ENCODE results near the gene NPAS4. TPM values are rescaled to one million over a fixed set of nuclear protein-coding genes. Genes with fewer than 3 reads are reported as not detected.

NPAS4 gene
- total RNA-seq, 1 donor from 2014 or later = not detected

GRCh38 chr11:66408488-66409214 lies 12.2 kb upstream of the NPAS4 start:
- Histone ChIP-seq H3K4me2 (peak overlapping the region; percentile 83), H3K27ac (no peak overlapping the region), H3K9me3 (ENCODE audit: low read depth) (no peaks in the 10 kb centered on the region), H3F3A (ENCODE audit: low read depth) (no peaks in the 10 kb centered on the region), H4K20me1 (ENCODE audit: low read depth) (no peaks in the 10 kb centered on the region), H3K36me3 (no peaks in the 10 kb centered on the region), H2AFZ (replicated peaks) (peak overlapping the region; percentile 30), H3K27me3 (peaks cover 31% of the 10 kb centered on the region), H3K79me2 (ENCODE audit: low read depth) (no peaks in the 10 kb centered on the region), H3K4me3 (peak overlapping the region; percentile 58), H3K9ac (no peak overlapping the region), H3K4me1 (peaks cover 3% of the 10 kb centered on the region)
- peak overlapping the region; percentile 90 for H3K27ac Mint-ChIP-seq
- TF ChIP-seq EZH2phosphoT487 (IDR thresholded peaks at IDR 0.05) = no peak
- TF ChIP-seq EZH2 (IDR thresholded peaks at IDR 0.05) = peak; percentile 59
- TF ChIP-seq CTCF (IDR thresholded peaks at IDR 0.05) = peak; percentile 100
- H3K36me3 Mint-ChIP-seq = no peaks in the 10 kb centered on the region
- peak overlapping the region; percentile 86 for H3K4me3 Mint-ChIP-seq
- peak; percentile 98 for DNase-seq (ENCODE audit: low spot score)
- H3K4me1 Mint-ChIP-seq = peaks cover 20% of the 10 kb centered on the region
- H3K27me3 Mint-ChIP-seq (ENCODE audit: insufficient read depth, low read depth) = peaks cover 10% of the 10 kb centered on the region
- no peaks in the 10 kb centered on the region for H3K9me3 Mint-ChIP-seq

GRCh38 chr11:66409226-66409625 lies 11.6 kb upstream of the NPAS4 start:
- peak overlapping the region; percentile 41 for H3K4me3 Mint-ChIP-seq
- H3K4me2 ChIP-seq = peak overlapping the region; percentile 83
- H3K9ac ChIP-seq = no peak overlapping the region

DNA sequence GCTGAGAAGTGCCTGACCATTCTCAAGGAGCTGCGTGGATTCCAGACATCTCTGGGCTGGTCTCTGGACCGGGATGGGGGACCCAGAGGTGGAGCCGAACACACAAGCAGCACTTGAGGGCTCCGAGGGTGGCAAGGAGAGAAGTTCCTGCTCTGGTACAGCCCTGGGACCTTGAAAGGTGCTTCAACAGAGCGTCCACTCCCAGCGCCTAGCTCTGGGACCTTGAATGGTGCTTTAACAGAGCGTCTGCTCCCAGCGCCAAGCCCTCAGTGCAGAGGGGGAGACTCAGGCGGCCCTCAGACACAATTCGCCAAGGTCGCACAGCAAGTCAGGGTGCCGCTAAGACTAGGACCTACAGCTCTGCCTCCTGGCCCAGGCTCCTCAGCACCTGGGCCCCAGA lies 10.6 kb upstream of the NPAS4 start:
- TF ChIP-seq EZH2 (IDR thresholded peaks at IDR 0.05) = no peak
- no peak for TF ChIP-seq EZH2phosphoT487 (IDR thresholded peaks at IDR 0.05)
- no peak for TF ChIP-seq CTCF (IDR thresholded peaks at IDR 0.05)
- no peaks in the 10 kb centered on the region for H3K36me3 ChIP-seq
- no peak overlapping the region for H3K27ac ChIP-seq
- Mint-ChIP-seq H3K4me3 (no peak overlapping the region), H3K4me1 (peaks cover 23% of the 10 kb centered on the region), H3K27me3 (ENCODE audit: insufficient read depth, low read depth) (peaks cover 4% of the 10 kb centered on the region), H3K9me3 (no peaks in the 10 kb centered on the region), H3K36me3 (no peaks in the 10 kb centered on the region), H3K27ac (no peak overlapping the region)
- H3K79me2 ChIP-seq (ENCODE audit: low read depth) = no peaks in the 10 kb centered on the region
- DNase-seq (ENCODE audit: low spot score) = no peak
- H3K9ac ChIP-seq = no peak overlapping the region
- no peaks in the 10 kb centered on the region for H3F3A ChIP-seq (ENCODE audit: low read depth)
- H3K27me3 ChIP-seq = peaks cover 16% of the 10 kb centered on the region
- H3K4me3 ChIP-seq = no peak overlapping the region
- no peaks in the 10 kb centered on the region for H3K9me3 ChIP-seq (ENCODE audit: low read depth)
- no peak overlapping the region for H3K4me2 ChIP-seq
- no peak overlapping the region for H2AFZ ChIP-seq (replicated peaks)
- peaks cover 9% of the 10 kb centered on the region for H4K20me1 ChIP-seq (ENCODE audit: low read depth)
- H3K4me1 ChIP-seq = peaks cover 13% of the 10 kb centered on the region

More at GRCh38 chr11:66409226-66409625, 11.6 kb upstream of the NPAS4 start:
- H3K4me1 ChIP-seq = peaks cover 9% of the 10 kb centered on the region
- TF ChIP-seq EZH2phosphoT487 (IDR thresholded peaks at IDR 0.05) (no peak), EZH2 (IDR thresholded peaks at IDR 0.05) (no peak), CTCF (IDR thresholded peaks at IDR 0.05) (no peak)
- H3K9me3 ChIP-seq (ENCODE audit: low read depth) = no peaks in the 10 kb centered on the region
- peaks cover 21% of the 10 kb centered on the region for H3K4me1 Mint-ChIP-seq
- no peaks in the 10 kb centered on the region for H3F3A ChIP-seq (ENCODE audit: low read depth)
- no peaks in the 10 kb centered on the region for H3K36me3 Mint-ChIP-seq
- peak overlapping the region; percentile 30 for H2AFZ ChIP-seq (replicated peaks)
- peak overlapping the region; percentile 58 for H3K4me3 ChIP-seq
- H3K27me3 Mint-ChIP-seq (ENCODE audit: insufficient read depth, low read depth) = peaks cover 9% of the 10 kb centered on the region
- H3K36me3 ChIP-seq = no peaks in the 10 kb centered on the region
- peaks cover 26% of the 10 kb centered on the region for H3K27me3 ChIP-seq
- peak; percentile 27 for DNase-seq (ENCODE audit: low spot score)
- no peak overlapping the region for H3K27ac Mint-ChIP-seq
- H3K27ac ChIP-seq = no peak overlapping the region
- H3K9me3 Mint-ChIP-seq = no peaks in the 10 kb centered on the region
- H3K79me2 ChIP-seq (ENCODE audit: low read depth) = no peaks in the 10 kb centered on the region
- peaks cover 4% of the 10 kb centered on the region for H4K20me1 ChIP-seq (ENCODE audit: low read depth)

Measured in neural progenitor cell (in vitro differentiated cells).